Esophagus muscularis mucosa (tissue), 4 donors: ENCODE results near the gene CUTC. TPM values are rescaled to one million over a fixed set of nuclear protein-coding genes. Genes with fewer than 3 reads are reported as not detected.
"Not testable (repeated sequence)": the region's sequence is repeated elsewhere in the genome, so short reads cannot be mapped to it uniquely, and the experiment has no call there.

ENCODE experiments used
- DNase-seq: peaks from one replicate; pipeline ENCODE4 v3.0.0-alpha.2; 2017; ENCODE audit errors: extremely low spot score
- H3K27ac ChIP-seq, 4 donors: fragments of 200-600 bp; sonication (generic); replicated peaks in 1 of 4; 1 replicate in 3 of 4; 2 replicates in 1 of 4; pipeline ENCODE4 v1.5.1; 2016 to 2019; ENCODE audit warnings: mild to moderate bottlenecking in 1 of 4
- H3K27me3 ChIP-seq, 4 donors: fragments of 200-600 bp; sonication (generic); one replicate each; pipeline versions ENCODE4 v1.5.1 to v1.6.0; 2016 to 2019
- H3K36me3 ChIP-seq, 4 donors: fragments of 200-600 bp; sonication (generic); one replicate each; pipeline ENCODE4 v1.5.1; 2016 to 2019
- H3K4me1 ChIP-seq, 4 donors: fragments of 200-600 bp; sonication (generic); one replicate each; pipeline ENCODE4 v1.5.1; 2016 to 2019
- H3K4me3 ChIP-seq, 4 donors: fragments of 200-600 bp; sonication (generic); 1 replicate in 2 of 4; 2 replicates in 2 of 4; pipeline ENCODE4 v1.5.1; 2016 to 2019; ENCODE audit warnings: mild to moderate bottlenecking in 4 of 4, moderate library complexity in 1 of 4
- H3K9me3 ChIP-seq, 4 donors: fragments of 200-600 bp; sonication (generic); 1 replicate in 3 of 4; 2 replicates in 1 of 4; pipeline ENCODE4 v1.5.1; 2016 to 2019
- EP300 ChIP-seq: sonication (generic); formaldehyde crosslinking; IDR thresholded peaks from one replicate; pipeline ENCODE4 v1.6.1; 2017; ENCODE audit warnings: antibody characterized with exemption
- POLR2A ChIP-seq: fragments of 450-650 bp; IDR thresholded peaks from one replicate; pipeline ENCODE4 v1.6.1; 2017; ENCODE audit warnings: antibody characterized with exemption, moderate library complexity, mild to moderate bottlenecking, low read depth
- POLR2AphosphoS5 ChIP-seq, 2 donors: sonication (generic); formaldehyde crosslinking; IDR thresholded peaks; one replicate each; pipeline ENCODE4 v1.6.1; 2017; ENCODE audit warnings: antibody characterized with exemption in 2 of 2
- WGBS: methylation state at CpG from one replicate; pipeline ENCODE4 v1.1.5; 2018; 5-methylcytosine and 5-hydroxymethylcytosine counted together
- intact Hi-C: fragments of 100-400 bp; cut with DNase I; formaldehyde crosslinking; loops from one replicate; pipeline ENCODE4 v1.15.1; 2023
- total RNA-seq, 4 donors: library from RNA; depleted of rRNA; stranded (reverse); fragments of >200 nt; gene quantifications; one replicate each; pipeline versions ENCODE4 v1.1.0 to v1.2.1, GENCODE V29; 2016
- TF ChIP-seq, protein P1 (sequence below), 3 experiments: fragments of 200-600 bp in 2 of 3; fragments of 450-650 bp in 1 of 3; sonication (generic) in 2 of 3; IDR thresholded peaks; one replicate each; pipeline ENCODE4 v1.5.1; 2017 to 2019; ENCODE audit warnings: antibody characterized with exemption in 3 of 3, mild to moderate bottlenecking in 2 of 3, moderate library complexity in 1 of 3

Gene CUTC
- total RNA-seq, 4 donors from 2014 or later, result 17.6 to 28.7 (median 24.1) TPM

DNA sequence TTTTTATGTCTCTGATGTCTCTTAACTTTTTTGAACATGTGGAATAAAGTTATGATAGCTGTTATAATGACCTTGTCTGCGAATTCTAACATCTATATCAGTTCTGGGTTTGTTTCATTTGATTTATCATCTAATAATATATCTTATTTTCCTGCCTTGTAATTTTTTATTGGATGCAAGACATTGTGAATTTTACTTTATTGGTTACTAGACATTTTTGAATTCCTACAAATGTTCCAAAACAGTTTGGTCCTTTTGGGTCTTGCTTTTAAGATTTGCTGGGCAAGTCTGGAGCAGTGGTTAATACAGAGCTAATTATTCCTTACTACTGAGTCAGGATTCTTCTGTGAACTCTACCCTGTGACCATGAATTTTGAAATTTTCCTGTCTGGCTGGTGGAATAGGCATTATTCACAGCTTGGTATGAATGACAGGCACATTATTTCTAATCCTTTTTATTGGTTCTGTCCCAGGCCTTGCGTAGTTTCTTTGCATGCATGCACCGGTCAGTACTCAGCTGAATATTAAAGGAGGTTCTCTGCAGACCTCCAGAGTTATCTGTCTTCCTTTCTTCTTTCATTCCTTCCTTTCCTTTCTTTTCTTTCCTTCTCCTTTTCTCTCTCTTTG, 9.0 kb downstream of the CUTC start:
- Histone ChIP-seq H3K4me3 (no peak overlapping the region), H3K9me3 (peaks cover 0 to 17% (median 7%) of the 10 kb centered on the region in 4 donors), H3K36me3 (peaks cover 71 to 98% (median 85%) of the 10 kb centered on the region in 4 donors), H3K27ac (no peak overlapping the region), H3K27me3 (no peaks in the 10 kb centered on the region), H3K4me1 (peaks cover 0 to 6% (median 2%) of the 10 kb centered on the region in 4 donors)
- 97% methylated on average over 3 of the region's 3 CpGs for WGBS
- TF ChIP-seq, protein P1, sequence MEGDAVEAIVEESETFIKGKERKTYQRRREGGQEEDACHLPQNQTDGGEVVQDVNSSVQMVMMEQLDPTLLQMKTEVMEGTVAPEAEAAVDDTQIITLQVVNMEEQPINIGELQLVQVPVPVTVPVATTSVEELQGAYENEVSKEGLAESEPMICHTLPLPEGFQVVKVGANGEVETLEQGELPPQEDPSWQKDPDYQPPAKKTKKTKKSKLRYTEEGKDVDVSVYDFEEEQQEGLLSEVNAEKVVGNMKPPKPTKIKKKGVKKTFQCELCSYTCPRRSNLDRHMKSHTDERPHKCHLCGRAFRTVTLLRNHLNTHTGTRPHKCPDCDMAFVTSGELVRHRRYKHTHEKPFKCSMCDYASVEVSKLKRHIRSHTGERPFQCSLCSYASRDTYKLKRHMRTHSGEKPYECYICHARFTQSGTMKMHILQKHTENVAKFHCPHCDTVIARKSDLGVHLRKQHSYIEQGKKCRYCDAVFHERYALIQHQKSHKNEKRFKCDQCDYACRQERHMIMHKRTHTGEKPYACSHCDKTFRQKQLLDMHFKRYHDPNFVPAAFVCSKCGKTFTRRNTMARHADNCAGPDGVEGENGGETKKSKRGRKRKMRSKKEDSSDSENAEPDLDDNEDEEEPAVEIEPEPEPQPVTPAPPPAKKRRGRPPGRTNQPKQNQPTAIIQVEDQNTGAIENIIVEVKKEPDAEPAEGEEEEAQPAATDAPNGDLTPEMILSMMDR (IDR thresholded peaks at IDR 0.05), result no peak
- no peak for TF ChIP-seq POLR2AphosphoS5 (IDR thresholded peaks at IDR 0.05)
- no peak for TF ChIP-seq EP300
- no peak for TF ChIP-seq POLR2A
- no peak for DNase-seq
- intact Hi-C loops, result no loop called here

- Histone ChIP-seq H3K9me3 (peaks cover 0 to 17% (median 7%) of the 10 kb centered on the region in 4 donors), H3K36me3 (peaks cover 75 to 97% (median 83%) of the 10 kb centered on the region in 4 donors), H3K27me3 (no peaks in the 10 kb centered on the region), H3K4me3 (no peak overlapping the region), H3K4me1 (peaks cover 0 to 6% (median 2%) of the 10 kb centered on the region in 4 donors), H3K27ac (no peak overlapping the region)
- no peak for DNase-seq
- intact Hi-C loops, result no loop called here
- TF ChIP-seq EP300, result no peak
- no peak for TF ChIP-seq POLR2AphosphoS5 (IDR thresholded peaks at IDR 0.05)
- TF ChIP-seq POLR2A, result no peak
- TF ChIP-seq, protein P1 (IDR thresholded peaks at IDR 0.05), result no peak
Observed at GRCh38 chr10:99742254-99742653, 10.2 kb downstream of the CUTC start.

GRCh38 chr10:99742701-99743100, 10.7 kb downstream of the CUTC start:
- H3K4me1 ChIP-seq, result peaks cover 0 to 6% (median 2%) of the 10 kb centered on the region in 4 donors
- no peak overlapping the region for H3K4me3 ChIP-seq
- WGBS, result 76% methylated on average over 2 of the region's 2 CpGs
- no peak for DNase-seq
- peaks cover 0 to 17% (median 7%) of the 10 kb centered on the region in 4 donors for H3K9me3 ChIP-seq
- no peak overlapping the region for H3K27ac ChIP-seq
- TF ChIP-seq EP300 (no peak), POLR2AphosphoS5 (IDR thresholded peaks at IDR 0.05) (no peak), POLR2A (no peak)
- TF ChIP-seq, protein P1 (IDR thresholded peaks at IDR 0.05), result no peak
- peaks cover 75 to 97% (median 83%) of the 10 kb centered on the region in 4 donors for H3K36me3 ChIP-seq
- intact Hi-C loops, result no loop called here
- no peaks in the 10 kb centered on the region for H3K27me3 ChIP-seq

DNA sequence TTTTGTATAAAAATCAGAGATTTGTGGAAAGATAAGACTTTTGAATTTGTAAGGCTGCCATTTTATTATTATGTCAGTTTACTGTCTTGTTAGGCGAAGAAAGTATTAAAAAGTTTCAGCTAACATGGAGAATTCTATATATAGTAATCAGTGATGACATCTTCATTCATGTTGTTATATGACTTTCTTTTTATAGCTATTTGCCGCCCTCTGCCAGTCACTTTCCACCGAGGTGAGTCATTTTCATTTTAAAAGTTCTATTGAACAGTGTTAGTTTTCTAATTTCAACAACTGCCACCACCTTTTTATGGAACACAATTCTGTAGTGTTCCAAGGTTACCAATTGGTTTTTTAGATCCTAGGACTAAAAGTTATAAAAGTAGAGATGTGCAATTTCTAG, 11.8 kb downstream of the CUTC start:
- Histone ChIP-seq H3K4me1 (peaks cover 0 to 6% (median 2%) of the 10 kb centered on the region in 4 donors), H3K9me3 (peaks cover 0 to 17% (median 7%) of the 10 kb centered on the region in 4 donors), H3K27ac (no peak overlapping the region), H3K27me3 (no peaks in the 10 kb centered on the region), H3K4me3 (no peak overlapping the region), H3K36me3 (peaks cover 74 to 98% (median 89%) of the 10 kb centered on the region in 4 donors)
- 85% methylated on average over 3 of the region's 3 CpGs for WGBS
- intact Hi-C loops, result no loop called here
- TF ChIP-seq, protein P1 (IDR thresholded peaks at IDR 0.05), result no peak
- TF ChIP-seq POLR2A (no peak), POLR2AphosphoS5 (IDR thresholded peaks at IDR 0.05) (no peak), EP300 (no peak)
- DNase-seq, result no peak

DNA sequence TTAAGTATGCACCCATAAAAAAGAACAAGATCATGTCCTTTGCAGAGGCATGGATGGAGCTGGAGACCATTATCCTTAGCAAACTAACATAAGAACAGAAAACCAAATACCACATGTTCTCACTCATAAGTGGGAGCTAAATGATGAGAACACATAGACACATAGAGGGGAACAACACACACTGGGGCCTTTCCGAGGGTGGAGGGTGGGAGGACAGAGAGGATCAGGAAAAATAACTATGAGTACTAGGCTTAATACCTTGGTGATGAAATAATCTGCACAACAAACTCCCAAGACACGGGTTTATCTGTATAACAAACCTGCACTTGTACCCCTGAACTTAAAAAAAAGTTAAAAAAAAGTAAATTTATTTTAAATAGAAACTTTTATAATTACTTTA, 14.1 kb downstream of the CUTC start:
- H3K4me3 ChIP-seq, H3K27ac ChIP-seq, DNase-seq, intact Hi-C loops, H3K27me3 ChIP-seq, H3K4me1 ChIP-seq, H3K9me3 ChIP-seq: not testable (repeated sequence)
- 95% methylated on average over 2 of the region's 2 CpGs for WGBS
- peaks cover 59 to 96% (median 80%) of the 10 kb centered on the region in 4 donors for H3K36me3 ChIP-seq
